ENCODE data around the gene NFIA.

DNA sequence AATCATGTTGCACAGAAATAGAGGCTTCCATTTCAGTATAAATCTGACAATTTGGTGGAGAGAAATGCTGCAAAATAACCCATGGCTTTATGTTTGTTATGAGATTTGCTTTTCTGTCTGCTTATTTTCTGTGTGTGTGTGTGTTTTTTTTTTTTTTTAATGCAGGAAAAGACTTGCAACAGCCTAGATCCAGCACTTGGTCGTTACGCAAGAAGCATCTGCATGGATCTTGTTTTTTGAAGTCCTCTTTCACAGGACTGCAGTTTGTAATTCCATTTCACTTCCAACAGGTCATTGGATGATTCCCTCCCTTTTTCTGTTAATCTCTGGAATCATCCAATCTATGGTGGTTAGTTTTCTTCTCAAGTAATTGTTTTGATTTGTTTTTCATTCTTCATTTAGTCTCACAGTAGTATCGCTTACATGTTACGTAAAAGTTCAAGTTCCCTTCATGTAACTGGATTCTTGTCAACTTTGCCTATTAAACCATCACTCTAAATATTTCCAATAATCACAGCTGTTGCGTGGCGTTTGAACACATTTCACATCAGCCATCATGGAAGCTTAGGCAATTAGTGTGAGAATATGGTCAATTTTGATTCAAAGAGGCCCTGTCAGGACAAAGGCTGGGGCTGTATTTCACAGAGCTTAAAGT, 312.9 kb downstream of the NFIA start:
- TF ChIP-seq, protein P1, sequence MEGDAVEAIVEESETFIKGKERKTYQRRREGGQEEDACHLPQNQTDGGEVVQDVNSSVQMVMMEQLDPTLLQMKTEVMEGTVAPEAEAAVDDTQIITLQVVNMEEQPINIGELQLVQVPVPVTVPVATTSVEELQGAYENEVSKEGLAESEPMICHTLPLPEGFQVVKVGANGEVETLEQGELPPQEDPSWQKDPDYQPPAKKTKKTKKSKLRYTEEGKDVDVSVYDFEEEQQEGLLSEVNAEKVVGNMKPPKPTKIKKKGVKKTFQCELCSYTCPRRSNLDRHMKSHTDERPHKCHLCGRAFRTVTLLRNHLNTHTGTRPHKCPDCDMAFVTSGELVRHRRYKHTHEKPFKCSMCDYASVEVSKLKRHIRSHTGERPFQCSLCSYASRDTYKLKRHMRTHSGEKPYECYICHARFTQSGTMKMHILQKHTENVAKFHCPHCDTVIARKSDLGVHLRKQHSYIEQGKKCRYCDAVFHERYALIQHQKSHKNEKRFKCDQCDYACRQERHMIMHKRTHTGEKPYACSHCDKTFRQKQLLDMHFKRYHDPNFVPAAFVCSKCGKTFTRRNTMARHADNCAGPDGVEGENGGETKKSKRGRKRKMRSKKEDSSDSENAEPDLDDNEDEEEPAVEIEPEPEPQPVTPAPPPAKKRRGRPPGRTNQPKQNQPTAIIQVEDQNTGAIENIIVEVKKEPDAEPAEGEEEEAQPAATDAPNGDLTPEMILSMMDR (IDR thresholded peaks at IDR 0.05), result no peak
- no peak for TF ChIP-seq EP300 (IDR thresholded peaks at IDR 0.05)
- no peak for TF ChIP-seq POLR2AphosphoS5 (IDR thresholded peaks at IDR 0.05)
- no peak for TF ChIP-seq POLR2A (IDR thresholded peaks at IDR 0.05)

Data from upper lobe of left lung (tissue), 4 donors.